GM12878 (cell line): ENCODE measurements around the gene PARP2.

Source experiments
- STAT3 ChIP-seq: IDR thresholded peaks from 2 replicates; pipeline ENCODE4 v1.6.1; 2011; ENCODE audit warnings: low read depth, low read length, improper control_type of control experiment
- TF ChIP-seq, protein P1 (sequence below): IDR thresholded peaks from 2 replicates; pipeline ENCODE4 v1.6.1; 2011; ENCODE audit warnings: low read depth, mild to moderate bottlenecking, low read length, moderate library complexity, borderline replicate concordance; ENCODE audit errors: extremely low read depth

GRCh38 chr14:20333494-20333841, 10.0 kb upstream of the PARP2 start:
- TF ChIP-seq, protein P1, sequence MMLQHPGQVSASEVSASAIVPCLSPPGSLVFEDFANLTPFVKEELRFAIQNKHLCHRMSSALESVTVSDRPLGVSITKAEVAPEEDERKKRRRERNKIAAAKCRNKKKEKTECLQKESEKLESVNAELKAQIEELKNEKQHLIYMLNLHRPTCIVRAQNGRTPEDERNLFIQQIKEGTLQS: no peak
- no peak for TF ChIP-seq STAT3
